Activated naive CD4-positive, alpha-beta T cell treated with anti-CD3 and anti-CD28 coated beads, Interleukin-2, amount 10 ng/mL, durations not matched to agents 7 days and 5 days (primary cell): Measurements from ENCODE around the gene CD96.
A peak's percentile ranks its signal among the peaks of the same experiment; 100 is the strongest.
"Not testable (repeated sequence)": the region's sequence is repeated elsewhere in the genome, so short reads cannot be mapped to it uniquely, and the experiment has no call there.

Source experiments
- CTCF ChIA-PET: fragments of 350-600 bp; sonication (Branson Sonifier 250); formaldehyde crosslinking; loops from one replicate; lab custom pipeline; 2021; ENCODE audit warnings: antibody characterized with exemption; lab: Charles Lee
- DNase-seq: peaks from one replicate; pipeline ENCODE4 v3.0.0-alpha.2; 2020
- H3K27ac Mint-ChIP-seq: one replicate; pipeline ENCODE4 v1.8.0; 2021; ENCODE audit warnings: mild to moderate bottlenecking, moderate library complexity, mixed read lengths
- H3K27me3 Mint-ChIP-seq: one replicate; pipeline ENCODE4 v1.8.0; 2021; ENCODE audit warnings: mild to moderate bottlenecking, mixed read lengths
- H3K36me3 Mint-ChIP-seq: one replicate; pipeline ENCODE4 v1.8.0; 2021; ENCODE audit warnings: mixed read lengths
- H3K4me1 Mint-ChIP-seq: one replicate; pipeline ENCODE4 v1.8.0; 2021; ENCODE audit warnings: mixed read lengths
- H3K4me3 Mint-ChIP-seq: one replicate; pipeline ENCODE4 v1.8.0; 2021; ENCODE audit warnings: mild to moderate bottlenecking, moderate library complexity, mixed read lengths
- H3K9me3 Mint-ChIP-seq: one replicate; pipeline ENCODE4 v1.8.0; 2021; ENCODE audit warnings: mixed read lengths

The CD96 gene

GRCh38 chr3:111627092-111627491, 85.1 kb downstream of the CD96 start:
- no peak overlapping the region for H3K27ac Mint-ChIP-seq
- peaks cover 85% of the 10 kb centered on the region for H3K36me3 Mint-ChIP-seq
- DNase-seq: no peak
- no peaks in the 10 kb centered on the region for H3K27me3 Mint-ChIP-seq
- H3K4me1 Mint-ChIP-seq: peaks cover 4% of the 10 kb centered on the region
- H3K4me3 Mint-ChIP-seq: no peak overlapping the region
- H3K9me3 Mint-ChIP-seq: peaks cover 39% of the 10 kb centered on the region
- CTCF ChIA-PET: no interaction called here

DNA sequence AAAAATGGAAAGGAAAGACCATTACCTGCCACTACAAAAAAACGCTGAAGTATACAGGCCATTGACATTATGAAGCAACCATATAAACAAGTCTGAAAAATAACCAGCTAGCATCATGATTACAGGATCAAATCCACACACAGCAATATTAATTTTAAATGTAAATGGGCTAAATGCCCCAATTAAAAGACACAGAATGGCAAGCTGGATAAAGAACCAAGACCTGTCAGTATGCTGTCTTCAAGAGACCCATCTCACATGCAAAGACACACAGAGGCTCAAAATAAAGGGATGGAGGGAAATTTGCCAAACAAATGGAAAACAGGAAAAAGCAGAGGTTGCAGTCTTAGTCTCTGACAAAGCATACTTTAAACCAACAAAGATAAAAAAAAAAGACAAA, 87.0 kb downstream of the CD96 start:
- peaks cover 91% of the 10 kb centered on the region for H3K36me3 Mint-ChIP-seq
- H3K4me1 Mint-ChIP-seq, CTCF ChIA-PET, H3K27ac Mint-ChIP-seq, DNase-seq, H3K4me3 Mint-ChIP-seq, H3K27me3 Mint-ChIP-seq: not testable (repeated sequence)
- peaks cover 44% of the 10 kb centered on the region for H3K9me3 Mint-ChIP-seq

DNA sequence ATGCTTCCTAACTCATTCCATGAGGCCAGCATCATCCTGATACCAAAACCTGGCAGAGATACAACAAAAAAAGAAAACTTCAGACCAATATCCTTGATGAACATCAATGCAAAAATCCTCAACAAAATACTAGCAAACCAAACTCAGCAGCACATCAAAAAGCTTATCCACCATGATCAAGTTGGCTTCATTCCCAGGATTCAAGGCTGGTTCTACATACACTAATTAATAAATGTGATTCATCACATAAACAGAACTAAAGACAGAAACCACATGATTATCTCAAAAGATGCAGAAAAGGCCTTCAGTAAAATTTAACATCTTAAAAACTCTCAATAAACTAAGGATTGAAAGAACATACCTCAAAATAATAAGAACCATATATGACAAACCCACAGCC, 88.6 kb downstream of the CD96 start:
- H3K27me3 Mint-ChIP-seq, DNase-seq, CTCF ChIA-PET, H3K4me1 Mint-ChIP-seq, H3K4me3 Mint-ChIP-seq, H3K27ac Mint-ChIP-seq: not testable (repeated sequence)
- Mint-ChIP-seq H3K9me3 (peaks cover 42% of the 10 kb centered on the region), H3K36me3 (peaks cover 85% of the 10 kb centered on the region)

- Mint-ChIP-seq H3K9me3 (peaks cover 33% of the 10 kb centered on the region), H3K27ac (no peak overlapping the region), H3K4me3 (no peak overlapping the region), H3K36me3 (peaks cover 87% of the 10 kb centered on the region), H3K27me3 (no peaks in the 10 kb centered on the region), H3K4me1 (no peaks in the 10 kb centered on the region)
- CTCF ChIA-PET: no interaction called here
- DNase-seq: no peak
These were observed 93.4 kb downstream of the CD96 start for GRCh38 chr3:111635403-111635802.

- Mint-ChIP-seq H3K36me3 (peaks cover 88% of the 10 kb centered on the region), H3K4me1 (no peaks in the 10 kb centered on the region), H3K4me3 (no peak overlapping the region), H3K9me3 (peaks cover 35% of the 10 kb centered on the region), H3K27me3 (no peaks in the 10 kb centered on the region), H3K27ac (no peak overlapping the region)
- CTCF ChIA-PET: no interaction called here
- DNase-seq: no peak
These were observed 94.4 kb downstream of the CD96 start for GRCh38 chr3:111636366-111636885.

DNA sequence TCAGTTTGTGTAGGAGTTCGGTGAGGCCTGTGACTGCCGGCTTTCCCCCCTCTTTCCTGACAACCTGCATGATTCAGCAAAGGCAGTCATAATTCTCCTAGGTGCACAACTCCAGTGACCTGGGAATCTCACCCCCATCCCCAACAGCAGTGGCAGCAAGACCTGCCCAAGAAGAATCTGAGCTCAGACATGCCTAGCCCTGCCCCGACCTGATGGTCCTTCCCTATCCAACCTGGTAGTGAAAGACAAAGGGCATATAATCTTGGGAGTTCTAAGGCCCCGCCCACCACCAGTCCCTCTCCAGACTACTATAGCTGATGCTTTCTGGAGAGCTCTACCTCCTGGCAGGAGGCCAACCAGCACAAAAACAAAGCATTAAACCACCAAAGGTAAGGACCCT, 97.3 kb downstream of the CD96 start:
- H3K36me3 Mint-ChIP-seq: peaks cover 87% of the 10 kb centered on the region

DNA sequence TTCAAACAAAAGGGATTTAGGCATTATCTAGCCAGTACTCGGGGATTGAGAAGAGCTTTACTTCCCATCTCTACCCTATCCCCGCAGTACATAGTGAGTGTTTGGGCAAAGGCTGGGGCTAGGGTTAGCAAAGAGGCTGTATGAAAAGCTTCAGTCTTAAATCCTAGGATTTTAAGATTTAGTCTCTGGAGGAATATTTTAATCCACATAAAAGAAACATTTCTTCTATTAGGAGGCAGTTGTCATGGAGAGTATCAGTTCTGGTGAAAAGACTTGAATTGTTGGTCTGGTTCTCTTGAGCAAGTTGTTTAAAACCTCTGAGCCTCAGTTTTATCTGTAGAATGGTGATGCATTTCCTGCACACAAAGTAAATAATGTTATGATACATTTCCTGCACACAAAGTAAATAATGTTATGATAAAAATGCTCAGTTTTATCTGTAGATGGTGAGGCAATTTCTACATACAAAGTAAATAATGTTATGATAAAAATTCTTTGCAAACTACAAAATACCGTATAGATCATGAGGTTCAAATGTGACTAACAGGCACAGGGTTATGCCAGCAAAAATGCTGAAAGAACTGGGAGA, 107.1 kb downstream of the CD96 start:
- H3K27ac Mint-ChIP-seq: peak overlapping the region; percentile 24
- no peaks in the 10 kb centered on the region for H3K27me3 Mint-ChIP-seq
- peaks cover 5% of the 10 kb centered on the region for H3K4me1 Mint-ChIP-seq
- no peak overlapping the region for H3K4me3 Mint-ChIP-seq
- CTCF ChIA-PET: interaction anchor here (1.1 kb wide), 1 partner anchor 20 kb away, joined by 3 read pairs; no protein-coding TSS in a partner anchor
- H3K36me3 Mint-ChIP-seq: peaks cover 97% of the 10 kb centered on the region
- DNase-seq: no peak
- peaks cover 15% of the 10 kb centered on the region for H3K9me3 Mint-ChIP-seq

More for the DNA sequence above, 97.3 kb downstream of the CD96 start:
- DNase-seq: no peak
- no peaks in the 10 kb centered on the region for H3K4me1 Mint-ChIP-seq
- no peak overlapping the region for H3K4me3 Mint-ChIP-seq
- no peaks in the 10 kb centered on the region for H3K27me3 Mint-ChIP-seq
- peaks cover 50% of the 10 kb centered on the region for H3K9me3 Mint-ChIP-seq
- no peak overlapping the region for H3K27ac Mint-ChIP-seq
- CTCF ChIA-PET: no interaction called here

DNA sequence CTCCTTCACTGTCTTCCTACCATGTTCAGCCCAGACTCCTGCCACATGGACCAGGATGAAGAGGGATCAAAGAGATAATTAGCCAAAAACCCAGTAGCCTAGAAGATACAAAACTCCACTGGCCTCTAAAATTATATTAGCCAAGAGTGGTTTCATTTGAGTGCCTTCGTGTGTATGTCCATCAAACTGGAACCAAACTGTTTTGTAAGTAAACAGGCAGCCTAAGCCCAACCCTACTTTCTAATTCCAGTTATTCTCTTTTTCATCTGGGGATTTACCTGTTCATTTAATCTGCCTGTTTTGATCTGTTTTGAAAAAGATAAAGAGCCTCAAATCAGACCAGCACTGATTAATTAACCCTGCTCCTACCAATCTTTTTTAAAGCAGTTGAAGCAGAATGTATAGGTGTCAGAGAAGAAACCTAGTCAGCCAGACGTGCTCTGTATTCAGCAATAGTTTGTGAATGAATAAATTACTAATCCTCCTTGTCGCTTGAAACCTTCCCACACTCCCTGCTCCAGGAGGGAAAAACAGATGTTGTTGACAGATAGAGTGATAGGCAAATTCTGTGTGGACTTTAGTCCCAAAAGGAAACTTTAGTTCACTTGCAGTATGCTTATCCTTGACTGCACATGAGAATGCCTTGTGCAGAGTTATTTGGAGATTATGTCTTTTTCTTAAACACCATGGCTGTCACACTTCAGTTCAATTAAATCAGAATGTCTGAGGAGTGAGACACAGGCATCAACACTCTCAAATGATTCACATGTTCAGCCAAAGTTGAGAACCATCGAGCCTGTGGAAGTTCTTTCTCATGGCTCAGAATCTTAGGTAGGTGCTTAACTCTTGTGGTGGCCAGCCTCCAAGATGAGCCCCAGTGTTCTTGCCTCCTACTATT, 108.6 kb downstream of the CD96 start:
- H3K27me3 Mint-ChIP-seq: no peaks in the 10 kb centered on the region

GRCh38 chr3:111652492-111653180, 110.6 kb downstream of the CD96 start:
- no peaks in the 10 kb centered on the region for H3K9me3 Mint-ChIP-seq
- peaks cover 82% of the 10 kb centered on the region for H3K36me3 Mint-ChIP-seq
- peaks cover 5% of the 10 kb centered on the region for H3K4me1 Mint-ChIP-seq
- no peak overlapping the region for H3K27ac Mint-ChIP-seq
- CTCF ChIA-PET: no interaction called here
- DNase-seq: no peak
- no peak overlapping the region for H3K4me3 Mint-ChIP-seq
- no peaks in the 10 kb centered on the region for H3K27me3 Mint-ChIP-seq

More for the DNA sequence above, 108.6 kb downstream of the CD96 start:
- H3K4me3 Mint-ChIP-seq: no peak overlapping the region
- no peak for DNase-seq
- peaks cover 94% of the 10 kb centered on the region for H3K36me3 Mint-ChIP-seq
- peaks cover 4% of the 10 kb centered on the region for H3K9me3 Mint-ChIP-seq
- no peak overlapping the region for H3K27ac Mint-ChIP-seq
- peaks cover 5% of the 10 kb centered on the region for H3K4me1 Mint-ChIP-seq
- CTCF ChIA-PET: no interaction called here

DNA sequence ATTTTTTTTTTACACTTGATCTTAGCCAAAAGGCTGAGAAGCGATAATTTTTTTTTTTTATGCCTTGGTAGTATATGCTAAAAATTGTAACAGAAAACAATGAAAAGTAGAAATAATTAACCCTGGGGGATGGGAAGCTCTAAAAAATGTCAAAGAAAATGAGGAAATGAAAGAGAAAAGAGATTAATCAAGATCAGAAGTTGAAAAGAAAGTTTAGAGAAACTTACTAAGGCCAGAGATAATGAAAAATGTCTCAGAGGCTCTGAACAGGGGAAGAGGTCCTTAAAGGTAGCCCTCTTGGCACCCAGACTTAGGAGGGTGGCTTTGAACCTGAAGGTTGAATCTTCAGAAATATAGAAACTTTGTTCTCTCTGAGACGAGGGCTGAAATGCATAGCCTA, 111.8 kb downstream of the CD96 start:
- H3K4me3 Mint-ChIP-seq: no peak overlapping the region
- peaks cover 3% of the 10 kb centered on the region for H3K4me1 Mint-ChIP-seq
- peaks cover 5% of the 10 kb centered on the region for H3K9me3 Mint-ChIP-seq
- no peaks in the 10 kb centered on the region for H3K27me3 Mint-ChIP-seq
- peaks cover 81% of the 10 kb centered on the region for H3K36me3 Mint-ChIP-seq
- CTCF ChIA-PET: interaction anchor here (0.6 kb wide), 1 partner anchor 47 kb away, joined by 3 read pairs; no protein-coding TSS in a partner anchor
- DNase-seq: no peak
- no peak overlapping the region for H3K27ac Mint-ChIP-seq

GRCh38 chr3:111662012-111662411, 120.0 kb downstream of the CD96 start:
- no peak overlapping the region for H3K27ac Mint-ChIP-seq
- H3K27me3 Mint-ChIP-seq: no peaks in the 10 kb centered on the region
- no peak for DNase-seq
- H3K4me3 Mint-ChIP-seq: no peak overlapping the region
- peaks cover 91% of the 10 kb centered on the region for H3K36me3 Mint-ChIP-seq
- peaks cover 54% of the 10 kb centered on the region for H3K9me3 Mint-ChIP-seq
- CTCF ChIA-PET: interaction anchor here (0.7 kb wide), 1 partner anchor 90 kb away, joined by 3 read pairs; no protein-coding TSS in a partner anchor
- peaks cover 22% of the 10 kb centered on the region for H3K4me1 Mint-ChIP-seq

DNA sequence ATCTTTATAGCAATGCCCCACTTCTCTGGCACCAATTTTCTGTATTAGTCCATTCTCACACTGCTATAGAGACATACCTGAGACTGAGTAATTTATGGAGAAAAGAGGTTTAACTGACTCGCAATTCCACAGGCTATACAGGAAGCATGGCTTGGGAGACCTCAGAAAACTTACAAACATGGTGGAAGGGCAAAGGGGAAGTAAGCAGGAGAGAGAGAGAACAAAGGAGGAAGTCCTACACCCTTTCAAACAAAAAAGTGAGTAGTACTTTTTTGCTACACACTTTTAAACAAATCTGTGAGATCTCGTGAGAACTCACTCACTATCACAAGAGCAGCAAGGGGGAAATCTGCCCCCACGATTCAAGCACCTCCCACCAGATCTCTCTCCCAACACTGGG, 120.9 kb downstream of the CD96 start:
- no peaks in the 10 kb centered on the region for H3K27me3 Mint-ChIP-seq
- H3K4me1 Mint-ChIP-seq: peaks cover 31% of the 10 kb centered on the region
- no peak overlapping the region for H3K27ac Mint-ChIP-seq
- DNase-seq: no peak
- H3K9me3 Mint-ChIP-seq: peaks cover 54% of the 10 kb centered on the region
- peaks cover 94% of the 10 kb centered on the region for H3K36me3 Mint-ChIP-seq
- no peak overlapping the region for H3K4me3 Mint-ChIP-seq
- CTCF ChIA-PET: no interaction called here

DNA sequence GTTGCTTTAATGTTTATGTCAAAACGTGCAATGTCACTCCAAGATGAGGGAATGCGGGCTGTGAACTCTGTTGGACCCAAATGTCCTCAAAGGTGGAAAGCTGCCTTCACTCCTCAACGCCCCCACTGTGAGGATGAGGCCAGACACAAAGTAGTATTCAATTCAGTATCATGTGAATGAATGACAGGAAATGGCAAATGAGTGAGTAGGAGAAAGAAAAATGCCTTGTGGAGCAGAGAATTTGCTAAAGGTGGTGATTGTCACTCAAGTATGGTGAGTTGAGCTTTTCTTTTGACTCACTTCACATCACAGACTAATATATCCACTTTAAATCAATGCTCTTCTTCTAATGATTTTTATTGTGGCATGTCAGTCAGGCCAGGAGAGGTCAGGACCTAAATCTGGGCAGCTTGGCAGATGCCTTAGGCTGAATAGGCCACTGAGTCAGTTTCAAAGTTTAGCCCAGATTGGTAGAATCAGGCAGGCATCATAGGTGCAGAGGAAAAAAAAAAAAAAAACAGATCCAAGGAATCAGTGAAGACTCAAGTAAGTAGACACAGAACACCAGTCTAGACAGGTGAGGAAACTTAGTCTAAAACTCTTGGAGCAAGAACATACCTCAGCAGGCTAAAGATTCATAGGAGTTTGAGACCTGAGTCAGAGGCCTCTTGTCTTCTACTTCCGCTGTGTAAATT, 124.2 kb downstream of the CD96 start:
- no peak overlapping the region for H3K4me3 Mint-ChIP-seq
- H3K36me3 Mint-ChIP-seq: peaks cover 72% of the 10 kb centered on the region
- CTCF ChIA-PET: interaction anchor here (2.3 to 7.7 kb wide), 5 partner anchors 26 to 88 kb away, joined by 7 to 120 read pairs (median 28); no protein-coding TSS in a partner anchor

More for the DNA sequence above, 124.2 kb downstream of the CD96 start:
- no peaks in the 10 kb centered on the region for H3K27me3 Mint-ChIP-seq
- H3K4me1 Mint-ChIP-seq: peaks cover 63% of the 10 kb centered on the region
- DNase-seq: no peak
- peak overlapping the region; percentile 95 for H3K27ac Mint-ChIP-seq
- peaks cover 33% of the 10 kb centered on the region for H3K9me3 Mint-ChIP-seq
